GM12878 (cell line): ENCODE measurements around the gene ZNF655.

Experiments
- CHD4 ChIP-seq: fragments of 200-600 bp; sonication (generic); IDR thresholded peaks from 2 replicates; pipeline ENCODE4 v1.6.1; 2016; ENCODE audit warnings: mild to moderate bottlenecking
- EP300 ChIP-seq, 2 experiments: fragments of 150-350 bp in 1 of 2; IDR thresholded peaks; 2 replicates each; pipeline ENCODE4 v1.6.1; 2011 to 2012; ENCODE audit warnings: low read depth in 2 of 2, low read length in 2 of 2, borderline replicate concordance in 1 of 2, improper control_type of control experiment in 1 of 2, inconsistent platforms in 1 of 2; ENCODE audit not compliant: control insufficient read depth in 1 of 2
- FOS ChIP-seq: IDR thresholded peaks from 3 replicates; pipeline ENCODE4 v1.6.1; 2011; ENCODE audit warnings: borderline replicate concordance; ENCODE audit not compliant: insufficient read length; ENCODE audit errors: extremely low read depth
- MTA3 ChIP-seq: IDR thresholded peaks from 2 replicates; pipeline ENCODE4 v1.6.1; 2012; ENCODE audit warnings: low read length, inconsistent platforms, borderline replicate concordance
- RAD51 ChIP-seq: fragments of 450-650 bp; IDR thresholded peaks from 2 replicates; pipeline ENCODE4 v1.6.1; 2016; ENCODE audit warnings: moderate library complexity, mild to moderate bottlenecking, inconsistent platforms
- RFX5 ChIP-seq: IDR thresholded peaks from 2 replicates; pipeline ENCODE4 v1.6.1; 2011; ENCODE audit warnings: low read depth, low read length, improper control_type of control experiment
- SIX5 ChIP-seq: IDR thresholded peaks from 2 replicates; pipeline ENCODE4 v1.6.1; 2011; ENCODE audit warnings: mild to moderate bottlenecking, low read depth, low read length, moderate library complexity; ENCODE audit not compliant: severe bottlenecking
- TF ChIP-seq, protein P1 (sequence below): IDR thresholded peaks from 2 replicates; pipeline ENCODE4 v1.6.1; 2011; ENCODE audit warnings: mild to moderate bottlenecking, low read depth, low read length, moderate library complexity; ENCODE audit not compliant: insufficient replicate concordance
- TF ChIP-seq, protein P2 (sequence below): IDR thresholded peaks from 2 replicates; pipeline ENCODE4 v1.6.1; 2011; ENCODE audit warnings: low read depth, low read length, improper control_type of control experiment, borderline replicate concordance
- TF ChIP-seq, protein P3 (sequence below), 3 experiments: IDR thresholded peaks in 2 of 3; conservative IDR thresholded peaks in 1 of 3; 2 replicates each; pipeline ENCODE4 v1.5.1; 2011; ENCODE audit warnings: low read depth in 3 of 3, low read length in 3 of 3, mild to moderate bottlenecking in 3 of 3, control low read depth in 2 of 3, moderate library complexity in 2 of 3, inconsistent platforms in 1 of 3, mixed read lengths in 1 of 3; ENCODE audit not compliant: control insufficient read depth in 2 of 3, insufficient read depth in 1 of 3; ENCODE audit errors: extremely low read depth in 1 of 3

DNA sequence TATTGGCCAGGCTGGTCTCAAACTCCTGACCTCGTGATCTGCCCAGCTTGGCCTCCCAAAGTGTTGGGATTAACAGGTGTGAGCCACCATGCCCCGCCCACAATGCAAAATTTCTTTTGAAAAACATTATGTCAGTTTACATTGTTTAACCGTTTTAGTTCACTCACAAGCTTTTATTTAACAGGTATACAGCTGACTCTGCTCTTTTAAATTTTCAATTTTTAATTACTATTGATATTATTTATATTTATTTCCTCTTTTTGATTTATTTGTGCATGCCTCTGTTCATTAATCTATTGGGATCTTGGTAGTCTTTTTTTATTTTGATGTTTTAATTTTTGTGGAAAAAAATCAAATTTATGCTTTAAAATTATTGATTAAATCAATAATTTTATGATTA, 37.0 kb upstream of the ZNF655 start:
- TF ChIP-seq EP300 (IDR thresholded peaks at IDR 0.05; ENCODE audit: borderline replicate concordance in 1 of 2, control insufficient read depth in 1 of 2, low read depth in 2 of 2, low read length in 2 of 2) = no peak
- TF ChIP-seq CHD4 = no peak
- TF ChIP-seq, protein P1, sequence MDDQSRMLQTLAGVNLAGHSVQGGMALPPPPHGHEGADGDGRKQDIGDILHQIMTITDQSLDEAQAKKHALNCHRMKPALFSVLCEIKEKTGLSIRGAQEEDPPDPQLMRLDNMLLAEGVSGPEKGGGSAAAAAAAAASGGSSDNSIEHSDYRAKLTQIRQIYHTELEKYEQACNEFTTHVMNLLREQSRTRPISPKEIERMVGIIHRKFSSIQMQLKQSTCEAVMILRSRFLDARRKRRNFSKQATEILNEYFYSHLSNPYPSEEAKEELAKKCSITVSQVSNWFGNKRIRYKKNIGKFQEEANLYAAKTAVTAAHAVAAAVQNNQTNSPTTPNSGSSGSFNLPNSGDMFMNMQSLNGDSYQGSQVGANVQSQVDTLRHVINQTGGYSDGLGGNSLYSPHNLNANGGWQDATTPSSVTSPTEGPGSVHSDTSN = no peak
- no peak for TF ChIP-seq RAD51
- TF ChIP-seq, protein P2, sequence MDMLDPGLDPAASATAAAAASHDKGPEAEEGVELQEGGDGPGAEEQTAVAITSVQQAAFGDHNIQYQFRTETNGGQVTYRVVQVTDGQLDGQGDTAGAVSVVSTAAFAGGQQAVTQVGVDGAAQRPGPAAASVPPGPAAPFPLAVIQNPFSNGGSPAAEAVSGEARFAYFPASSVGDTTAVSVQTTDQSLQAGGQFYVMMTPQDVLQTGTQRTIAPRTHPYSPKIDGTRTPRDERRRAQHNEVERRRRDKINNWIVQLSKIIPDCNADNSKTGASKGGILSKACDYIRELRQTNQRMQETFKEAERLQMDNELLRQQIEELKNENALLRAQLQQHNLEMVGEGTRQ = no peak
- TF ChIP-seq, protein P3, sequence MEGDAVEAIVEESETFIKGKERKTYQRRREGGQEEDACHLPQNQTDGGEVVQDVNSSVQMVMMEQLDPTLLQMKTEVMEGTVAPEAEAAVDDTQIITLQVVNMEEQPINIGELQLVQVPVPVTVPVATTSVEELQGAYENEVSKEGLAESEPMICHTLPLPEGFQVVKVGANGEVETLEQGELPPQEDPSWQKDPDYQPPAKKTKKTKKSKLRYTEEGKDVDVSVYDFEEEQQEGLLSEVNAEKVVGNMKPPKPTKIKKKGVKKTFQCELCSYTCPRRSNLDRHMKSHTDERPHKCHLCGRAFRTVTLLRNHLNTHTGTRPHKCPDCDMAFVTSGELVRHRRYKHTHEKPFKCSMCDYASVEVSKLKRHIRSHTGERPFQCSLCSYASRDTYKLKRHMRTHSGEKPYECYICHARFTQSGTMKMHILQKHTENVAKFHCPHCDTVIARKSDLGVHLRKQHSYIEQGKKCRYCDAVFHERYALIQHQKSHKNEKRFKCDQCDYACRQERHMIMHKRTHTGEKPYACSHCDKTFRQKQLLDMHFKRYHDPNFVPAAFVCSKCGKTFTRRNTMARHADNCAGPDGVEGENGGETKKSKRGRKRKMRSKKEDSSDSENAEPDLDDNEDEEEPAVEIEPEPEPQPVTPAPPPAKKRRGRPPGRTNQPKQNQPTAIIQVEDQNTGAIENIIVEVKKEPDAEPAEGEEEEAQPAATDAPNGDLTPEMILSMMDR (IDR thresholded peaks at IDR 0.05 in 2 of 3, conservative IDR thresholded peaks at IDR 0.05 in 1 of 3; ENCODE audit: control insufficient read depth in 2 of 3, extremely low read depth in 1 of 3, insufficient read depth in 1 of 3, low read depth in 3 of 3, low read length in 3 of 3) = no peak
- no peak for TF ChIP-seq FOS
- TF ChIP-seq SIX5 = no peak
- TF ChIP-seq MTA3 = no peak
- no peak for TF ChIP-seq RFX5
